Measurements from ENCODE around the gene CCDC89. TPM values are rescaled to one million over a fixed set of nuclear protein-coding genes. Genes with fewer than 3 reads are reported as not detected.

Gene CCDC89
- not detected for total RNA-seq

- Mint-ChIP-seq H3K36me3 (ENCODE audit: low read depth) (no peaks in the 10 kb centered on the region), H3K27me3 (ENCODE audit: low read depth) (no peaks in the 10 kb centered on the region), H3K4me1 (ENCODE audit: low read depth) (peaks cover 12% of the 10 kb centered on the region), H3K4me3 (no peak within 1 kb of the TSS), H3K27ac (no peak within 1 kb of the TSS), H3K9me3 (no peaks in the 10 kb centered on the region)
- intact Hi-C loops (cut with micrococcal nuclease) = no loop called here
- CTCF ChIA-PET = interaction anchor here (1.2 to 3.1 kb wide), 3 partner anchors 8 to 169 kb away, joined by 3 to 21 read pairs (median 6); partner anchors contain the start of gene CCDC83
- DNase-seq = no peak
Observed at GRCh38 chr11:85685820-85686459, at the start of gene CCDC89. Gene CCDC89 (minus strand): TSS chr11:85686195. CDS start chr11:85686130, 65 bp downstream.

- H3K4me3 Mint-ChIP-seq = no peak overlapping the region
- H3K4me1 Mint-ChIP-seq (ENCODE audit: low read depth) = peaks cover 7% of the 10 kb centered on the region
- peaks cover 8% of the 10 kb centered on the region for H3K36me3 Mint-ChIP-seq (ENCODE audit: low read depth)
- CTCF ChIA-PET = no interaction called here
- no peaks in the 10 kb centered on the region for H3K27me3 Mint-ChIP-seq (ENCODE audit: low read depth)
- no peaks in the 10 kb centered on the region for H3K9me3 Mint-ChIP-seq
- DNase-seq = no peak
- intact Hi-C loops (cut with micrococcal nuclease) = no loop called here
- no peak overlapping the region for H3K27ac Mint-ChIP-seq
Observed at GRCh38 chr11:85732965-85733364, 47.0 kb upstream of the CCDC89 start.

- intact Hi-C loops (cut with micrococcal nuclease) = no loop called here
- DNase-seq = no peak
- Mint-ChIP-seq H3K36me3 (ENCODE audit: low read depth) (peaks cover 15% of the 10 kb centered on the region), H3K9me3 (no peaks in the 10 kb centered on the region), H3K4me1 (ENCODE audit: low read depth) (no peaks in the 10 kb centered on the region), H3K27me3 (ENCODE audit: low read depth) (no peaks in the 10 kb centered on the region), H3K4me3 (no peak overlapping the region), H3K27ac (no peak overlapping the region)
- CTCF ChIA-PET = no interaction called here
Observed at GRCh38 chr11:85726381-85726780, 40.4 kb upstream of the CCDC89 start.

GRCh38 chr11:85725510-85726258 is 39.7 kb upstream of the CCDC89 start:
- no peaks in the 10 kb centered on the region for H3K27me3 Mint-ChIP-seq (ENCODE audit: low read depth)
- CTCF ChIA-PET = interaction anchor here (0.6 kb wide), 1 partner anchor 283 kb away, joined by 3 read pairs; no protein-coding TSS in a partner anchor
- no peaks in the 10 kb centered on the region for H3K4me1 Mint-ChIP-seq (ENCODE audit: low read depth)
- DNase-seq = no peak
- no peak overlapping the region for H3K27ac Mint-ChIP-seq
- intact Hi-C loops (cut with micrococcal nuclease) = no loop called here
- peaks cover 13% of the 10 kb centered on the region for H3K36me3 Mint-ChIP-seq (ENCODE audit: low read depth)
- H3K4me3 Mint-ChIP-seq = no peak overlapping the region
- H3K9me3 Mint-ChIP-seq = no peaks in the 10 kb centered on the region

GRCh38 chr11:85724748-85725465 is 38.9 kb upstream of the CCDC89 start:
- no peaks in the 10 kb centered on the region for H3K9me3 Mint-ChIP-seq
- H3K36me3 Mint-ChIP-seq (ENCODE audit: low read depth) = peaks cover 13% of the 10 kb centered on the region
- CTCF ChIA-PET = interaction anchor here (0.6 kb wide), 1 partner anchor 282 kb away, joined by 3 read pairs; no protein-coding TSS in a partner anchor
- H3K27ac Mint-ChIP-seq = no peak overlapping the region
- intact Hi-C loops (cut with micrococcal nuclease) = no loop called here
- no peak overlapping the region for H3K4me3 Mint-ChIP-seq
- no peaks in the 10 kb centered on the region for H3K4me1 Mint-ChIP-seq (ENCODE audit: low read depth)
- DNase-seq = no peak
- H3K27me3 Mint-ChIP-seq (ENCODE audit: low read depth) = no peaks in the 10 kb centered on the region

- intact Hi-C loops (cut with micrococcal nuclease) = no loop called here
- no peaks in the 10 kb centered on the region for H3K9me3 Mint-ChIP-seq
- H3K36me3 Mint-ChIP-seq (ENCODE audit: low read depth) = peaks cover 9% of the 10 kb centered on the region
- CTCF ChIA-PET = no interaction called here
- no peak overlapping the region for H3K27ac Mint-ChIP-seq
- DNase-seq = no peak
- no peak overlapping the region for H3K4me3 Mint-ChIP-seq
- H3K27me3 Mint-ChIP-seq (ENCODE audit: low read depth) = no peaks in the 10 kb centered on the region
- no peaks in the 10 kb centered on the region for H3K4me1 Mint-ChIP-seq (ENCODE audit: low read depth)
Observed at GRCh38 chr11:85723088-85723487, 37.1 kb upstream of the CCDC89 start.

- CTCF ChIA-PET = no interaction called here
- intact Hi-C loops (cut with micrococcal nuclease) = no loop called here
- Mint-ChIP-seq H3K4me1 (ENCODE audit: low read depth) (peaks cover 8% of the 10 kb centered on the region), H3K27ac (no peak overlapping the region), H3K9me3 (no peaks in the 10 kb centered on the region), H3K4me3 (no peak overlapping the region), H3K36me3 (ENCODE audit: low read depth) (no peaks in the 10 kb centered on the region), H3K27me3 (ENCODE audit: low read depth) (no peaks in the 10 kb centered on the region)
- DNase-seq = no peak
Observed at GRCh38 chr11:85721191-85721590, 35.2 kb upstream of the CCDC89 start.

GRCh38 chr11:85718991-85719807 is 33.2 kb upstream of the CCDC89 start:
- H3K36me3 Mint-ChIP-seq (ENCODE audit: low read depth) = no peaks in the 10 kb centered on the region
- H3K27me3 Mint-ChIP-seq (ENCODE audit: low read depth) = no peaks in the 10 kb centered on the region
- DNase-seq = no peak
- peaks cover 8% of the 10 kb centered on the region for H3K4me1 Mint-ChIP-seq (ENCODE audit: low read depth)
- H3K27ac Mint-ChIP-seq = no peak overlapping the region
- no peaks in the 10 kb centered on the region for H3K9me3 Mint-ChIP-seq
- CTCF ChIA-PET = interaction anchor here (0.9 to 1.2 kb wide), 2 partner anchors 16 to 105 kb away, joined by 3 to 6 read pairs; no protein-coding TSS in a partner anchor
- intact Hi-C loops (cut with micrococcal nuclease) = no loop called here
- H3K4me3 Mint-ChIP-seq = no peak overlapping the region

GRCh38 chr11:85718126-85718943 is 32.3 kb upstream of the CCDC89 start:
- DNase-seq = no peak
- Mint-ChIP-seq H3K4me1 (ENCODE audit: low read depth) (peaks cover 8% of the 10 kb centered on the region), H3K36me3 (ENCODE audit: low read depth) (no peaks in the 10 kb centered on the region), H3K27ac (no peak overlapping the region), H3K4me3 (no peak overlapping the region), H3K27me3 (ENCODE audit: low read depth) (no peaks in the 10 kb centered on the region), H3K9me3 (no peaks in the 10 kb centered on the region)
- intact Hi-C loops (cut with micrococcal nuclease) = no loop called here
- CTCF ChIA-PET = interaction anchor here (1.2 to 1.4 kb wide), 2 partner anchors 106 to 107 kb away, joined by 3 read pairs; no protein-coding TSS in a partner anchor

GRCh38 chr11:85717429-85717828 is 31.4 kb upstream of the CCDC89 start:
- Mint-ChIP-seq H3K4me3 (no peak overlapping the region), H3K36me3 (ENCODE audit: low read depth) (no peaks in the 10 kb centered on the region), H3K27ac (no peak overlapping the region), H3K27me3 (ENCODE audit: low read depth) (no peaks in the 10 kb centered on the region), H3K9me3 (no peaks in the 10 kb centered on the region), H3K4me1 (ENCODE audit: low read depth) (peaks cover 8% of the 10 kb centered on the region)
- DNase-seq = no peak
- intact Hi-C loops (cut with micrococcal nuclease) = loop anchor here (2.0 kb wide), 1 partner anchor 33 kb away; no protein-coding TSS in a partner anchor
- CTCF ChIA-PET = interaction anchor here (1.2 to 1.4 kb wide), 2 partner anchors 107 to 108 kb away, joined by 3 read pairs; no protein-coding TSS in a partner anchor

GRCh38 chr11:85712953-85713352 is 27.0 kb upstream of the CCDC89 start:
- no peaks in the 10 kb centered on the region for H3K27me3 Mint-ChIP-seq (ENCODE audit: low read depth)
- H3K36me3 Mint-ChIP-seq (ENCODE audit: low read depth) = no peaks in the 10 kb centered on the region
- intact Hi-C loops (cut with micrococcal nuclease) = no loop called here
- no peak overlapping the region for H3K27ac Mint-ChIP-seq
- DNase-seq = no peak
- CTCF ChIA-PET = interaction anchor here (1.1 kb wide), 1 partner anchor 142 kb away, joined by 3 read pairs; the partner anchor contains the start of gene CCDC83
- peaks cover 8% of the 10 kb centered on the region for H3K4me1 Mint-ChIP-seq (ENCODE audit: low read depth)
- no peaks in the 10 kb centered on the region for H3K9me3 Mint-ChIP-seq
- H3K4me3 Mint-ChIP-seq = no peak overlapping the region

Data from activated naive CD4-positive, alpha-beta T cell treated with anti-CD3 and anti-CD28 coated beads for 36 hours (primary cell).